ENCODE results near the gene UROC1.

GRCh38 chr3:126456211-126456610 is 61.4 kb downstream of the UROC1 start:
- TF ChIP-seq CTCF (IDR thresholded peaks at IDR 0.05 in 2 of 3, conservative IDR thresholded peaks at IDR 0.05 in 1 of 3; ENCODE audit: borderline replicate concordance in 1 of 3, insufficient read depth in 1 of 3, low read depth in 2 of 3, low read length in 2 of 3) = no peak
- TF ChIP-seq EGR1 (IDR thresholded peaks at IDR 0.05; ENCODE audit: low read depth) = no peak
- no peak for TF ChIP-seq EZH2phosphoT487 (IDR thresholded peaks at IDR 0.05; ENCODE audit: borderline replicate concordance)
- TF ChIP-seq ZFX (IDR thresholded peaks at IDR 0.05) = no peak
- no peak for TF ChIP-seq POLR2AphosphoS5 (IDR thresholded peaks at IDR 0.05; ENCODE audit: low read depth, low read length)
- TF ChIP-seq ZBTB33 (IDR thresholded peaks at IDR 0.05; ENCODE audit: extremely low read depth, insufficient replicate concordance, low read length) = no peak
- no peak for TF ChIP-seq FOSL1 (IDR thresholded peaks at IDR 0.05; ENCODE audit: low read depth)
- no peak for TF ChIP-seq CBX3 (IDR thresholded peaks at IDR 0.05; ENCODE audit: low read depth)
- no peak for TF ChIP-seq POLR2A (IDR thresholded peaks at IDR 0.05; ENCODE audit: borderline replicate concordance, extremely low read depth, insufficient read depth, insufficient read length)
- TF ChIP-seq SIN3A (IDR thresholded peaks at IDR 0.05; ENCODE audit: low read depth) = no peak
- TF ChIP-seq EZH2 (IDR thresholded peaks at IDR 0.05) = no peak
- TF ChIP-seq ATF3 (IDR thresholded peaks at IDR 0.05) = no peak

All from HCT116 (cell line).